ENCODE results near the gene GLUL.

- TF ChIP-seq EZH2 (IDR thresholded peaks at IDR 0.05; ENCODE audit: borderline replicate concordance, low read length) (no peak), CTCF (conservative IDR thresholded peaks at IDR 0.05 in 1 of 2, IDR thresholded peaks at IDR 0.05 in 1 of 2; ENCODE audit: extremely low read depth in 1 of 2, insufficient read depth in 1 of 2, low read depth in 1 of 2, low read length in 2 of 2) (no peak)
Measured at GRCh38 chr1:182395906-182396305, 4.3 kb upstream of the GLUL start.
